ENCODE measurements around the gene SNAP47.

Gene SNAP47

DNA sequence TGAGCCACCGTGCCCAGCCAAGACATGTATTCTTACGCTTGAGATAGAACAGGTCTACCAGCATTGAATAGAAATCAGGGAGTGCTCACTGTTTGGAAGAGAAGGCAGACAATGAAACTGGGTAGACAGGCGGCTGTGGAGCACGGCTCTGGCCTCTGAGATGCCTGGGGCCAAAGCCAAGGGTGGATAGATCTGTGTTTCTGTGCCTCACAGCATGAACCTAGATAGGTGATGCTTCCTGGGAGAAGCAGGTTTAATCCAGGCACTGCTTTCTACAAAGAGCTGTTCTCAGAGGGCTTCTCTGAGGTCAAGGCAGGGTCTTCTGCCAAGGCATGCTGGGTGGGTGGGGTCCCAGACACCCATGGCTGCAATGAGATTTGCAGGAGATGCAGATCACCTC lies 55.6 kb downstream of the SNAP47 start:
- Histone ChIP-seq H3K4me1 (ENCODE audit: control insufficient read depth, insufficient read depth, low read length) (peaks cover 45% of the 10 kb centered on the region), H3K9ac (ENCODE audit: low read depth, low read length) (no peak overlapping the region), H3K27me3 (ENCODE audit: control insufficient read depth, insufficient read depth, low read length) (peaks cover 13% of the 10 kb centered on the region), H3K4me3 (ENCODE audit: low read length) (no peak overlapping the region), H3K36me3 (ENCODE audit: insufficient read depth, low read length) (no peaks in the 10 kb centered on the region), H3K4me2 (ENCODE audit: low read length) (no peak overlapping the region), H3K9me3 (replicated peaks; ENCODE audit: low read length) (no peaks in the 10 kb centered on the region)

DNA sequence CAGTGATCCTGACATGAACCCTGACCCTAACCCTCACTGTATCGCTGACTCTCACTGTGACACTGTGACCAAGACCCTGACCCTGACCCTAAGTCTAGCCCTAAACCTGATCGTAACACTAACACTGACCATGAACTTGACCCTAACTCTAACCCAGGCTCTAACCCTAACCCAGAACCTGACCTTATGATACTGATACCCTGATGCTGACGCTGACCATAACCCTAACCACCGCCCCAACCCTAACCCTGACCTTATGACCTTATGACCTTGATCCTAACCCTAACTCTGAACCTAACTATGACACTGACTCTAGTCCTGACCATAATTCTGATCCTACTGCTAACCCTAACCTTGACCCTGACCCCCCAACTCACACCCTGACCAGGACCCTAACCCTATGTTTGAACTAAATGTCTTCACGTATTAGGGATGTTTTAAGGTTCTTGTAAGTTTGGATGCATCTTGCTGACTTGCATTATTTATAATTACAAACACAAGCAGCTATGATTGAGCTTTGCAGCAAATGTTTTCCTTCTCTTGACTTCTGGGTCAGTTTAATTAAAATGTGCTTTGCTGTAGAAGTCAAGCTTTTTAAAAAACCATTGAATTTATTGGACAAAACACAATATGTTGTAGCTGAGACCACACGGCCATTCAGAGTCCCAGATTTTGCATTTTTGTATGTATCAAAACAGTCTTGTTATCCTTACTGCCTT lies 56.3 kb downstream of the SNAP47 start:
- Histone ChIP-seq H3K4me3 (ENCODE audit: low read length) (no peak overlapping the region), H3K36me3 (ENCODE audit: insufficient read depth, low read length) (no peaks in the 10 kb centered on the region), H3K4me2 (ENCODE audit: low read length) (no peak overlapping the region), H3K4me1 (ENCODE audit: control insufficient read depth, insufficient read depth, low read length) (peaks cover 40% of the 10 kb centered on the region), H3K9me3 (replicated peaks; ENCODE audit: low read length) (no peaks in the 10 kb centered on the region), H3K9ac (ENCODE audit: low read depth, low read length) (no peak overlapping the region), H3K27me3 (ENCODE audit: control insufficient read depth, insufficient read depth, low read length) (peaks cover 6% of the 10 kb centered on the region)

DNA sequence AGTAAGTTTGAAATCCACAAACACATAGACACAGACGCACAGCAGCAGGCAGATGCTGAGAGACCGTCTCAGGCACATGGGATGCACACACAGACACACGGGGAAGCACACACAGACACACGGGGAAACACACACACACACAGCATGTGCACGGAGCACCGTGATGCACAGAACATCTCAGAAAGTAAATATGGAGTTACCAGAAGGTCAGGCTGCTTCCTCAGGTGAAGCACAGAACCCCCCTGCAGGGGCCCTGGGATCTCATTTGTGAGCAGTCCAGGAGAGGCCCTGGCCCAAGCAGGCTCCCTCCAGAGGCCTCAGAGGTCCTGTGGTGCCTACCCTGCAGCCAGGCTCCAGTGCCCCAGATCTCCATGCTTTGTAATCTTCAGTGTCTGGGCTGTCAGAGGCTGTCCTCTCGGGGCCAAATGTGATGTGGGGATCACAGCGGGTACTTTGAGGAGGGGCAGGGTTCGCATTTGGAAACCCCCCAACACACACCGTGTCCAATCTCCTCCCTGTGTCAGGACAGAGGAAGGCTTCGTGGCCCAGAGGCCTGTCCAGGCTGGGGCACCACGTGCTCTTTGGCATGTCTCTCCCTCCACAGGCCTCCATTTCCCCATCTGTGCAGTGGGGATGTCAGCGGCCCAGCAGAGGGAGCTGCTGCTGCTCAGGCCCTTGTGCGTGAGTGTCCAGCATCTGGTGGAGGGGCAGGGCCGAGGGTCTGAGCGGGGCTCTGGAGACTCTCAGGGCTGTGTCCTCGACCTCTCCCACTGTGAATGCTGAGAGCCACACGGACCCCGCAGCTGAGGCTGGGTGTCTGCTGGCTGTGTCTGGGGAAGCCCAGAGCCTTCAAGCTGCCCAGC lies 57.2 kb downstream of the SNAP47 start:
- no peaks in the 10 kb centered on the region for H3K9me3 ChIP-seq (replicated peaks; ENCODE audit: low read length)
- peaks cover 3% of the 10 kb centered on the region for H3K27me3 ChIP-seq (ENCODE audit: control insufficient read depth, insufficient read depth, low read length)
- no peak overlapping the region for H3K4me3 ChIP-seq (ENCODE audit: low read length)
- no peaks in the 10 kb centered on the region for H3K36me3 ChIP-seq (ENCODE audit: insufficient read depth, low read length)
- no peak overlapping the region for H3K9ac ChIP-seq (ENCODE audit: low read depth, low read length)
- no peak overlapping the region for H3K4me2 ChIP-seq (ENCODE audit: low read length)
- peaks cover 31% of the 10 kb centered on the region for H3K4me1 ChIP-seq (ENCODE audit: control insufficient read depth, insufficient read depth, low read length)

DNA sequence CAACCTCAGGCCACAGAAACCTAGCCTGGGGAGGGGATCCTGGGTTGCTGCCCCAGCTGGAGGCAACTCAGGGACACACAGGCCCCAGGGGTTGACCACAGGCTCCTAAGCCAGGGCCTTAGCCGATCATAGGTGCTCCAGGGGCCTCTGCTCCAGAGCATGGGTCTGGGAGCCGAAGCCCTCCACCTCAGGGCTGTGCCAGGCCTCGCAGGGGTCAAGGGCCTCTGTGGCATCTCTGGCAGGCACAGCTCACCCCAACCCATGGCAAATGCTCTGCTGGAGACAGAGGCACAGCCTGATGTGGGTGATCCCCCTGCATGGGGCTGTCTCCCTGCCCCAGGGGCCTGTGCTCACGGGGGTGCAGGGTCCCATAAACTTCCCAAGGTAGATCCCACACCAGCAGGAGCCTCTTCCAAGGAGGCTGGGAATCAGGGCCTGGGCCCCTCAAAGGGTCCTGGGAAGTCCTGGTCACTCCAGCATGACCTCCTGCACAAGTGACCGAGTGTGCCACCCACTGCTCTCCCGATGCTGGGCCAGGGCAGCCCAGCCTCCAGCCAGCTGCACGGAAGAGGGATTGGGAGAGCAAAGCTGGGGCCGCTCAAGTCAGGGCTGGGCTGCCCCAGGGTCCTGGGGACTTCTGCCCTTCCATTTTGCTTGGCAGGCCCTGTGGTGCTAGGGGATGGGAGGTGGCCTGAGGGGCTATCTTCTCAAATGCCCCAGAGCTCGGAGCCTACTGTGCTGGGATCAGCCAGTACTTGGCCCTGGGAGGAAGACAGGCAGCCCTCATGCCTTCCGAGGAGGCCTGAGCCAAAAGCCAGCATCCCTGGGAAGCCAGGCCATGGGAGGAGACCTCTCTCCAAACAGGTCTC lies 58.1 kb downstream of the SNAP47 start:
- H3K4me1 ChIP-seq (ENCODE audit: control insufficient read depth, insufficient read depth, low read length) = peaks cover 27% of the 10 kb centered on the region
- H3K9ac ChIP-seq (ENCODE audit: low read depth, low read length) = no peak overlapping the region
- no peak overlapping the region for H3K4me3 ChIP-seq (ENCODE audit: low read length)

DNA sequence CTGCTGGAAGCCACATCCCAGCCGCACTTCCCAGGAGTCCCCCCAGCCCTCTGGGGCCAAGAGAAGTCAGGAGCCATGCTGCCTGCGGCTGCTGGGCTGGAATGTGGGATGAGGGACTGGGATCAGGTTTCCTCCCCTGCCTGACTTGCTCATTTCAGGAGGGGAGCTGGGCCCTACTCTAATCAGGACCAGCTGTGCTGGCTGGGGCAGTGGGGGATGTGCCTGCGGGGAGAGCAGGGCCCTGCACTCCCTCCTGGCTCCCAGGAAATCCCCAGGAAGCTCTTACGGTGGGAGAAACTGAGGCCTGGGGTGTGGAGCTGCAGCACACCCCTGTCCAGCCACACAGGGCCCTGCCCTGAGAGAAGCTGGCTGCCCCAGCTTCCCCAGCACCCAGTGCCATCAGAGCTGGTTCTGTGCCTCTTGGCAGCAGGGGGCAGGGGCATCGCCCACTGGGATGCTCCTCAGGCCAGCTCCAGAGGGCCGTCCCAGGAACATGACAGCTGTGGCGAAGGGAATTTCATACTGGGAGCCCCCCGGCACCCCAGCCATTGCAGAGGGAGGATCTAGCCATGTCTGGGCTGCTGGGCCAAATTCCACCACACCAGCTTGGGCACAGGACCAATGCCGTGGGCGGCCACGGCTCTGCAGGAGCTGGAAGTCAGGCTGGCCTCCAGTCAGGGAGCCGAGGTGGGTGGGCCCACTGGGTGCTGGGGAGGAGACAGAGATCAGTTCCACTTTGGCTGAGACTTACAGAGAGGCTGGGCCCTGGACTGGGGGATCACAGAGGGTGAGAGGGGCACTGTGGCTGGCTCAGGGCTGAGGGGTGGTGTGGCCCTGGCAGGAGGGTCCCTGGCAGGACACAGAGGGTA lies 58.9 kb downstream of the SNAP47 start:
- Histone ChIP-seq H3K4me3 (ENCODE audit: low read length) (peak overlapping the region; percentile 26), H3K4me1 (ENCODE audit: control insufficient read depth, insufficient read depth, low read length) (peaks cover 19% of the 10 kb centered on the region), H3K27me3 (ENCODE audit: control insufficient read depth, insufficient read depth, low read length) (peaks cover 17% of the 10 kb centered on the region), H3K9me3 (replicated peaks; ENCODE audit: low read length) (no peaks in the 10 kb centered on the region), H3K9ac (ENCODE audit: low read depth, low read length) (peak overlapping the region; percentile 25), H3K4me2 (ENCODE audit: low read length) (peak overlapping the region; percentile 75), H3K36me3 (ENCODE audit: insufficient read depth, low read length) (no peaks in the 10 kb centered on the region)

More for the DNA sequence above, 58.1 kb downstream of the SNAP47 start:
- peak overlapping the region; percentile 75 for H3K4me2 ChIP-seq (ENCODE audit: low read length)
- H3K9me3 ChIP-seq (replicated peaks; ENCODE audit: low read length) = no peaks in the 10 kb centered on the region
- H3K27me3 ChIP-seq (ENCODE audit: control insufficient read depth, insufficient read depth, low read length) = peaks cover 8% of the 10 kb centered on the region
- H3K36me3 ChIP-seq (ENCODE audit: insufficient read depth, low read length) = no peaks in the 10 kb centered on the region

DNA sequence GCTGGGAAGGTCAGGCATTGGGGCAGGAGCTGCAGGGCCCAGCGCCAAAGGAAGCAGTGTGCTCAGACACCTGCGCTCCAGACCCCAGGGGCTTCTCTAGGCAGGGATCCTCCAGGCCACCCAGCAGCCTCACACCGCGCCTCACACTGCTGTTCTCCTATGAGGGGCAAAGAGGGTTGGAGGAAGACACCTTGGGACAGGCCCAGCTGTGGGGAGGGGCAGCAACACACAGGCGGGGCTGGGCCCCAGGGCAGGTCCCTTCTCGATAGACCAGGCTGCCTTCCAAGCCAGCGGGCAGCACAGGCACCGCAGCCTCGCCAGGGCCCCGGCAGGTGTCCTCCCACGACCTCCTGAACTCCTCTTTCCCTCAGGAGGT lies 59.6 kb downstream of the SNAP47 start:
- Histone ChIP-seq H3K27me3 (ENCODE audit: control insufficient read depth, insufficient read depth, low read length) (peaks cover 20% of the 10 kb centered on the region), H3K36me3 (ENCODE audit: insufficient read depth, low read length) (no peaks in the 10 kb centered on the region), H3K4me1 (ENCODE audit: control insufficient read depth, insufficient read depth, low read length) (peaks cover 19% of the 10 kb centered on the region), H3K4me2 (ENCODE audit: low read length) (peak overlapping the region; percentile 75), H3K4me3 (ENCODE audit: low read length) (peak overlapping the region; percentile 26), H3K9me3 (replicated peaks; ENCODE audit: low read length) (no peaks in the 10 kb centered on the region), H3K9ac (ENCODE audit: low read depth, low read length) (peak overlapping the region; percentile 25)

DNA sequence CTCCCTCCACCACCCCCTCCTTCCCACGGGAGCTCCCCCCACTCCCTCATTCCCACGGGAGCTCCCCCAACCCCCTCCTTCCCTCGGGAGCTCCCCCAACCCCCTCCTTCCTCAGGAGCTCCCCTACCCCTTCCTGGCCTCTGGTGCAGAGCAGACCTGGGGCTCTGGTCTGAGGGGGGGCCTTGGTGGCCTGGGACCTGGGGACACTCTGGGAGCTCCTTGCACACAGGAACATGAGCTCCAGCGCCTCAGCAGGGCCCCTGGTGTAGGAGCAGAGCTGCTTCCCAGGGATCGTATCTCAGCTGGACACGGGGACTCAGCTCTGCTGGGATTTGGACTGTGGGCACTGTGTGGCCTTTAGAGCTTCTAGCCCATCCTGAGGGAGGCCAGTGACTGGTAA lies 60.5 kb downstream of the SNAP47 start:
- H3K9me3 ChIP-seq (replicated peaks; ENCODE audit: low read length) = no peaks in the 10 kb centered on the region
- H3K4me1 ChIP-seq (ENCODE audit: control insufficient read depth, insufficient read depth, low read length) = peaks cover 19% of the 10 kb centered on the region
- no peak overlapping the region for H3K4me2 ChIP-seq (ENCODE audit: low read length)
- no peaks in the 10 kb centered on the region for H3K36me3 ChIP-seq (ENCODE audit: insufficient read depth, low read length)
- no peak overlapping the region for H3K9ac ChIP-seq (ENCODE audit: low read depth, low read length)
- no peak overlapping the region for H3K4me3 ChIP-seq (ENCODE audit: low read length)
- H3K27me3 ChIP-seq (ENCODE audit: control insufficient read depth, insufficient read depth, low read length) = peaks cover 20% of the 10 kb centered on the region

DNA sequence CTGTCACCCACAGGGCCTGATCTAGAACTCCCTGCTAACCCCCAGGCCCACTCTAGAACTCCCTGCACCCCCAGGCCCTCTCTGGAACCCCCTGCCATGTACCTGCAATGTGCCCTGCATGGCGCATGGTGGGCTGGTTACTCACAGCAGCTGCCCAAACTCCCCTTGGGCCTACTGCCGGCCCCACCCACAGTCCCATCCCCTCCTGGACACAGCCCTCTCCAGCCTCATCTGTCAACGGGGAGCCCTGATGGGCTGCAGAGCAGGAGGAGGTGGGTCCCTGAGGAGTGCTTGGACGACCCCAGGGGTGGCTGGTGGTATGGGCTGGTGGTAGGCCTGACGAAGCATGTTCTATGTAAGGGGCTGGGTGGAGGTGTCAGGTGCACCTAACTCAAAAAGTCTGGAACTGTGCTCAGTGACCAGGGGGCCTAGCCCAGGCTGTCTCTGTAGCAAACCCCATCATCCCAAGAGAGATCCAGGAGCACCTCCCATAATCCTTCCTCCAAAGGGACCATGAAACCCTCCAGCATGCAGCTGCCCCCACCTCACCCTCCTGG lies 61.2 kb downstream of the SNAP47 start:
- Histone ChIP-seq H3K4me2 (ENCODE audit: low read length) (no peak overlapping the region), H3K27me3 (ENCODE audit: control insufficient read depth, insufficient read depth, low read length) (peaks cover 20% of the 10 kb centered on the region), H3K9ac (ENCODE audit: low read depth, low read length) (no peak overlapping the region), H3K4me1 (ENCODE audit: control insufficient read depth, insufficient read depth, low read length) (peaks cover 19% of the 10 kb centered on the region), H3K9me3 (replicated peaks; ENCODE audit: low read length) (no peaks in the 10 kb centered on the region), H3K4me3 (ENCODE audit: low read length) (no peak overlapping the region), H3K36me3 (ENCODE audit: insufficient read depth, low read length) (no peaks in the 10 kb centered on the region)

DNA sequence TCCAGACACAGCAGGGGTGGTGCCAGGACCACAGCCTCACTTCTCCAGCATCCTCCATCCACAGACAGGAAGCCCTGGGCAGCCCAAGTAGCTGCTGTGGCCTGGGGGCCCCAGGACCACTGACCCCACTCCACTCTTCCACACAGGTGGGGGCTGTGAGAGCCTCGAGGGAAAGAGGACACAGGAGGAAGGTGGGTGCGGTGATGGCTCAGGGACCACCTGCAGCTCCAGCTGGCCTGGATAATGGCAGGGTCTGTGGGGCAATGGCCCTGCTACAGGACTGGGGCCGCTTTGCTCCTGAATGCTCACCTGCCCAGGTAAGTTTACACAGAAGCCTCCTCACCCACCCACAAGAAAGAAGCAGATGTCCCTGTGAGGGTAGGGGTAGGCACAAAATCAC lies 61.9 kb downstream of the SNAP47 start:
- no peaks in the 10 kb centered on the region for H3K9me3 ChIP-seq (replicated peaks; ENCODE audit: low read length)
- no peak overlapping the region for H3K4me3 ChIP-seq (ENCODE audit: low read length)
- H3K36me3 ChIP-seq (ENCODE audit: insufficient read depth, low read length) = no peaks in the 10 kb centered on the region
- H3K4me1 ChIP-seq (ENCODE audit: control insufficient read depth, insufficient read depth, low read length) = peaks cover 19% of the 10 kb centered on the region
- peaks cover 22% of the 10 kb centered on the region for H3K27me3 ChIP-seq (ENCODE audit: control insufficient read depth, insufficient read depth, low read length)
- H3K4me2 ChIP-seq (ENCODE audit: low read length) = no peak overlapping the region
- H3K9ac ChIP-seq (ENCODE audit: low read depth, low read length) = no peak overlapping the region

DNA sequence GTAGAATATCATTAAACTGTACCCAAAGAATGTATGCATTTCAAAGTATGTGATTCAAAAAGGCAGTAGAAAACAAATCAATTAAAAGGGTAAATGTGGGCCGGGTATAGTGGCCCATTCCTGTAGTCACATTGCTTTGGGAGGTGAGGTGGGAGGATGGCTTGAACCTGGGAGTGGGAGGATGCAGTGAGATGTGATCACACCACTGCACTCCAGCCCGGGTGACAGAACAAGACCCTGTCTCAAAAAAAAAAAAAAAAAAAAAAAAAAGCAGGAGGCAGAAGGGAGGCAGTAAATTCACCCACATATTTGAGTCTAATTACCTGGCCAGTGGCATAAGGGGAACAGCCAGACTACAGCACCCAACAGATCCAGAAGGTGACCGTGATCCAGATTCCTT lies 62.4 kb downstream of the SNAP47 start:
- no peak overlapping the region for H3K4me3 ChIP-seq (ENCODE audit: low read length)

More for the DNA sequence above, 62.4 kb downstream of the SNAP47 start:
- H3K36me3 ChIP-seq (ENCODE audit: insufficient read depth, low read length) = no peaks in the 10 kb centered on the region
- no peak overlapping the region for H3K4me2 ChIP-seq (ENCODE audit: low read length)
- H3K27me3 ChIP-seq (ENCODE audit: control insufficient read depth, insufficient read depth, low read length) = peaks cover 22% of the 10 kb centered on the region
- no peak overlapping the region for H3K9ac ChIP-seq (ENCODE audit: low read depth, low read length)
- H3K4me1 ChIP-seq (ENCODE audit: control insufficient read depth, insufficient read depth, low read length) = peaks cover 19% of the 10 kb centered on the region
- no peaks in the 10 kb centered on the region for H3K9me3 ChIP-seq (replicated peaks; ENCODE audit: low read length)
